GM18511 (cell line): Measurements from ENCODE around the gene GOLGA8K.
"Not testable (repeated sequence)": the region's sequence is repeated elsewhere in the genome, so short reads cannot be mapped to it uniquely, and the experiment has no call there.

Experiments
- ATAC-seq: cut with Tn5 transposase; IDR thresholded peaks from one replicate; pipeline ENCODE4 v1.9.1; 2021; ENCODE audit warnings: mild to moderate bottlenecking, moderate library complexity; ENCODE audit not compliant: unreplicated experiment

GOLGA8K gene

GRCh38 chr15:32358462-32358861 is 44.6 kb downstream of the GOLGA8K start:
- ATAC-seq: not testable (repeated sequence)

GRCh38 chr15:32356909-32357308 is 46.2 kb downstream of the GOLGA8K start:
- ATAC-seq: not testable (repeated sequence)

- ATAC-seq: not testable (repeated sequence)
Observed at GRCh38 chr15:32352748-32353147, 50.3 kb downstream of the GOLGA8K start.

- ATAC-seq: not testable (repeated sequence)
Observed at GRCh38 chr15:32350563-32351220, 52.4 kb downstream of the GOLGA8K start.

GRCh38 chr15:32347037-32347436 is 56.1 kb downstream of the GOLGA8K start:
- not testable (repeated sequence) for ATAC-seq

- not testable (repeated sequence) for ATAC-seq
Observed at GRCh38 chr15:32345978-32346547, 57.0 kb downstream of the GOLGA8K start.

- not testable (repeated sequence) for ATAC-seq
Observed at GRCh38 chr15:32343921-32344320, 59.2 kb downstream of the GOLGA8K start.
